Measurements from ENCODE around the gene TASP1. TPM values are rescaled to one million over a fixed set of nuclear protein-coding genes. Genes with fewer than 3 reads are reported as not detected.
"Not testable (repeated sequence)": the region's sequence is repeated elsewhere in the genome, so short reads cannot be mapped to it uniquely, and the experiment has no call there.

TASP1 gene
- total RNA-seq, 2 experiments from 2014 or later: 10.7 to 11.3 TPM

- TF ChIP-seq CTCF (IDR thresholded peaks at IDR 0.05): no peak
- Mint-ChIP-seq H3K4me1 (ENCODE audit: low read depth) (no peaks in the 10 kb centered on the region), H3K36me3 (ENCODE audit: low read depth) (no peaks in the 10 kb centered on the region), H3K27ac (no peak overlapping the region), H3K4me3 (no peak overlapping the region), H3K27me3 (no peaks in the 10 kb centered on the region), H3K9me3 (peaks cover 3% of the 10 kb centered on the region)
- ChIA-PET CTCF (no interaction called here), POLR2A (no interaction called here)
- Histone ChIP-seq H3K4me1 (ENCODE audit: insufficient read depth, low read length) (no peaks in the 10 kb centered on the region), H3K9me3 (ENCODE audit: control insufficient read depth in 1 of 2, insufficient read depth in 1 of 2, low read length in 2 of 2) (no peaks in the 10 kb centered on the region), H3K27ac (ENCODE audit: low read depth in 1 of 2, low read length in 2 of 2) (no peak overlapping the region), H3K27me3 (ENCODE audit: control insufficient read depth in 1 of 2, insufficient read depth in 2 of 2, low read length in 2 of 2) (peaks cover 0 to 2% of the 10 kb centered on the region in 2 experiments), H3K4me3 (ENCODE audit: low read length) (no peak overlapping the region), H3K36me3 (ENCODE audit: insufficient read depth, low read length) (no peaks in the 10 kb centered on the region)
- ATAC-seq (ENCODE audit: poor library complexity) (no peak), DNase-seq (no peak)
- intact Hi-C loops (cut with DNase I, micrococcal nuclease): no loop called here
Observed at GRCh38 chr20:13364278-13365170, 274.2 kb downstream of the TASP1 start.

DNA sequence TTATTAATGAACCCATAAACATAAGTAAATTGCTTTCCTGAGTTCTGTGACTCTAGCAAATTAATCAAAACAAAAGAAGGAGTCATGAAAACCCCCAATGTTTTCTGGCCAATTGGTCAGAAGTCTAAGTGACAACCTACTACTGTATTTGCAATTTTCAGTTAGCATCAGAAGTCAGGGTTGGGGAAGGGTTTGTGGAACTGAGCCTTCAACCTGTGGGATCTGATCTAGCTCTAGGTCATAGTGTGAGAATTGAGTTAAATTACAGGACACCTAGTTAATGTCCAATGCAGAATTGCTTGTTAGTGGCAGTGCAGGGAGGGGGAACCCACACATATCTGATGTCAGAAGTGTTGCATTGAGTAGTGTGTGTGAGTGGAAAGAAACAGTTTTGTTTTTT, 275.3 kb downstream of the TASP1 start:
- no peaks in the 10 kb centered on the region for H3K36me3 ChIP-seq (ENCODE audit: insufficient read depth, low read length)
- DNase-seq (no peak), ATAC-seq (ENCODE audit: poor library complexity) (no peak)
- H3K27ac ChIP-seq (ENCODE audit: low read depth in 1 of 2, low read length in 2 of 2): no peak overlapping the region
- H3K27ac Mint-ChIP-seq: no peak overlapping the region
- H3K9me3 ChIP-seq (ENCODE audit: control insufficient read depth in 1 of 2, insufficient read depth in 1 of 2, low read length in 2 of 2): no peaks in the 10 kb centered on the region
- no peak overlapping the region for H3K4me3 Mint-ChIP-seq
- H3K36me3 Mint-ChIP-seq (ENCODE audit: low read depth): no peaks in the 10 kb centered on the region
- POLR2A ChIA-PET: no interaction called here
- H3K9me3 Mint-ChIP-seq: peaks cover 3% of the 10 kb centered on the region
- intact Hi-C loops (cut with DNase I, micrococcal nuclease): no loop called here
- peaks cover 0 to 2% of the 10 kb centered on the region in 2 experiments for H3K27me3 ChIP-seq (ENCODE audit: control insufficient read depth in 1 of 2, insufficient read depth in 2 of 2, low read length in 2 of 2)
- no peak for TF ChIP-seq CTCF (IDR thresholded peaks at IDR 0.05)
- CTCF ChIA-PET: no interaction called here
- no peaks in the 10 kb centered on the region for H3K27me3 Mint-ChIP-seq
- H3K4me3 ChIP-seq (ENCODE audit: low read length): no peak overlapping the region
- no peaks in the 10 kb centered on the region for H3K4me1 ChIP-seq (ENCODE audit: insufficient read depth, low read length)
- no peaks in the 10 kb centered on the region for H3K4me1 Mint-ChIP-seq (ENCODE audit: low read depth)

DNA sequence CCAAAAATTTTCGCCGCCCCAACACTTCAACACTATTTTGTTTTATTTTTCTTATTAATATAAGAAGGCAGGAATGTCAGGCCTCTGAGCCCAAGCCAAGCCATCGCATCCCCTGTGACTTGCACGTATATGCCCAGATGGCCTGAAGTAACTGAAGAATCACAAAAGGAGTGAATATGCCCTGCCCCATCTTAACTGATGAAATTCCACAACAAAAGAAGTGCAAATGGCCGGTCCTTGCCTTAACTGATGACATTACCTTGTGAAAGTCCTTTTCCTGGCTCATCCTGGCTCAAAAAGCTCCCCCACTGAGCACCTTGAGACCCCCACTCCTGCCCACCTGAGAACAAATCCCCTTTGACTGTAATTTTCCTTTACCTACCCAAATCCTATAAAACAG, 276.6 kb downstream of the TASP1 start:
- intact Hi-C loops (cut with DNase I, micrococcal nuclease); CTCF ChIA-PET; DNase-seq; H3K4me3 Mint-ChIP-seq; H3K36me3 ChIP-seq (ENCODE audit: insufficient read depth, low read length); POLR2A ChIA-PET; H3K9me3 Mint-ChIP-seq; H3K9me3 ChIP-seq (ENCODE audit: control insufficient read depth in 1 of 2, insufficient read depth in 1 of 2, low read length in 2 of 2); H3K4me3 ChIP-seq (ENCODE audit: low read length); H3K36me3 Mint-ChIP-seq (ENCODE audit: low read depth); H3K27ac Mint-ChIP-seq; H3K4me1 ChIP-seq (ENCODE audit: insufficient read depth, low read length); H3K27me3 ChIP-seq (ENCODE audit: control insufficient read depth in 1 of 2, insufficient read depth in 2 of 2, low read length in 2 of 2); ATAC-seq (ENCODE audit: poor library complexity); H3K4me1 Mint-ChIP-seq (ENCODE audit: low read depth); H3K27ac ChIP-seq (ENCODE audit: low read depth in 1 of 2, low read length in 2 of 2); H3K27me3 Mint-ChIP-seq: not testable (repeated sequence)

DNA sequence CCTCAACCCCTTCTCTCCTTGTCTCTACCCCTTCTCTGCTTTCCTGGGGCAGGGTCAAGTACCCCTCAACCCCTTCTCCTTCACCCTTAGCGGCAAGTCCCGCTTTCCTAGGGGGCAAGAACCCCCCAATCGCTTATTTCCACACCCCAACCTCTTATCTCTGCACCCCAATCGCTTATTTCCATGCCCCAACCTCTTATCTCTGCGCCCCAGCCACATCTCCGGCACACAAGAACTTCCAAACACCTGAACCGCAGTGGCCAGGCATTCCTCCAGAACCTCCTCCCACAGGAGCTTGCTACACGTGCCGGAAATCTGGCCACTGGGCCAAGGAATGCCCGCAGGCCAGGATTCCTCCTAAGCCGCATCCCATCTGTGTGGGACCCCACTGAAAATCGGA, 279.8 kb downstream of the TASP1 start:
- intact Hi-C loops (cut with DNase I, micrococcal nuclease); H3K27me3 Mint-ChIP-seq; DNase-seq; H3K27ac ChIP-seq (ENCODE audit: low read depth in 1 of 2, low read length in 2 of 2); H3K4me3 Mint-ChIP-seq; ATAC-seq (ENCODE audit: poor library complexity); H3K36me3 Mint-ChIP-seq (ENCODE audit: low read depth); H3K9me3 ChIP-seq (ENCODE audit: control insufficient read depth in 1 of 2, insufficient read depth in 1 of 2, low read length in 2 of 2); H3K4me1 Mint-ChIP-seq (ENCODE audit: low read depth); H3K4me3 ChIP-seq (ENCODE audit: low read length); H3K36me3 ChIP-seq (ENCODE audit: insufficient read depth, low read length); H3K27ac Mint-ChIP-seq; H3K9me3 Mint-ChIP-seq; POLR2A ChIA-PET; H3K27me3 ChIP-seq (ENCODE audit: control insufficient read depth in 1 of 2, insufficient read depth in 2 of 2, low read length in 2 of 2); CTCF ChIA-PET; H3K4me1 ChIP-seq (ENCODE audit: insufficient read depth, low read length): not testable (repeated sequence)

- H3K36me3 Mint-ChIP-seq (ENCODE audit: low read depth); H3K27me3 Mint-ChIP-seq; H3K27ac ChIP-seq (ENCODE audit: low read depth in 1 of 2, low read length in 2 of 2); ATAC-seq (ENCODE audit: poor library complexity); H3K4me1 Mint-ChIP-seq (ENCODE audit: low read depth); H3K27me3 ChIP-seq (ENCODE audit: control insufficient read depth in 1 of 2, insufficient read depth in 2 of 2, low read length in 2 of 2); H3K9me3 Mint-ChIP-seq; H3K9me3 ChIP-seq (ENCODE audit: control insufficient read depth in 1 of 2, insufficient read depth in 1 of 2, low read length in 2 of 2); intact Hi-C loops (cut with DNase I, micrococcal nuclease); H3K4me1 ChIP-seq (ENCODE audit: insufficient read depth, low read length); DNase-seq; POLR2A ChIA-PET; CTCF ChIA-PET; H3K4me3 ChIP-seq (ENCODE audit: low read length); H3K27ac Mint-ChIP-seq; H3K4me3 Mint-ChIP-seq; H3K36me3 ChIP-seq (ENCODE audit: insufficient read depth, low read length): not testable (repeated sequence)
Observed at GRCh38 chr20:13357782-13358181, 280.9 kb downstream of the TASP1 start.
